Measurements from ENCODE around the gene FAHD1. TPM values are rescaled to one million over a fixed set of nuclear protein-coding genes. Genes with fewer than 3 reads are reported as not detected.

FAHD1 gene
- total RNA-seq, 1 donor from 2014 or later, result 26.3 TPM

- intact Hi-C loops (cut with micrococcal nuclease), result no loop called here
- H3K27ac ChIP-seq (replicated peaks), result no peak overlapping the region
- no peaks in the 10 kb centered on the region for H3K9me3 ChIP-seq (replicated peaks)
- peaks cover 40% of the 10 kb centered on the region for H3K4me1 ChIP-seq
- H3K4me3 ChIP-seq, result no peak overlapping the region
- H3K27me3 ChIP-seq (ENCODE audit: low read depth), result no peaks in the 10 kb centered on the region
- H3K36me3 ChIP-seq, result peaks cover 13% of the 10 kb centered on the region
- DNase-seq, result no peak
- TF ChIP-seq, protein P1, sequence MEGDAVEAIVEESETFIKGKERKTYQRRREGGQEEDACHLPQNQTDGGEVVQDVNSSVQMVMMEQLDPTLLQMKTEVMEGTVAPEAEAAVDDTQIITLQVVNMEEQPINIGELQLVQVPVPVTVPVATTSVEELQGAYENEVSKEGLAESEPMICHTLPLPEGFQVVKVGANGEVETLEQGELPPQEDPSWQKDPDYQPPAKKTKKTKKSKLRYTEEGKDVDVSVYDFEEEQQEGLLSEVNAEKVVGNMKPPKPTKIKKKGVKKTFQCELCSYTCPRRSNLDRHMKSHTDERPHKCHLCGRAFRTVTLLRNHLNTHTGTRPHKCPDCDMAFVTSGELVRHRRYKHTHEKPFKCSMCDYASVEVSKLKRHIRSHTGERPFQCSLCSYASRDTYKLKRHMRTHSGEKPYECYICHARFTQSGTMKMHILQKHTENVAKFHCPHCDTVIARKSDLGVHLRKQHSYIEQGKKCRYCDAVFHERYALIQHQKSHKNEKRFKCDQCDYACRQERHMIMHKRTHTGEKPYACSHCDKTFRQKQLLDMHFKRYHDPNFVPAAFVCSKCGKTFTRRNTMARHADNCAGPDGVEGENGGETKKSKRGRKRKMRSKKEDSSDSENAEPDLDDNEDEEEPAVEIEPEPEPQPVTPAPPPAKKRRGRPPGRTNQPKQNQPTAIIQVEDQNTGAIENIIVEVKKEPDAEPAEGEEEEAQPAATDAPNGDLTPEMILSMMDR (IDR thresholded peaks at IDR 0.05; ENCODE audit: borderline replicate concordance), result no peak
These were observed 4.4 kb downstream of the FAHD1 start for GRCh38 chr16:1831186-1832075.

- no peak overlapping the region for H3K4me3 ChIP-seq
- peaks cover 27% of the 10 kb centered on the region for H3K4me1 ChIP-seq
- no peak overlapping the region for H3K27ac ChIP-seq (replicated peaks)
- intact Hi-C loops (cut with micrococcal nuclease), result no loop called here
- no peaks in the 10 kb centered on the region for H3K27me3 ChIP-seq (ENCODE audit: low read depth)
- H3K9me3 ChIP-seq (replicated peaks), result no peaks in the 10 kb centered on the region
- TF ChIP-seq, protein P1 (IDR thresholded peaks at IDR 0.05; ENCODE audit: borderline replicate concordance), result no peak
- no peak for DNase-seq
- peaks cover 13% of the 10 kb centered on the region for H3K36me3 ChIP-seq
These were observed 5.9 kb downstream of the FAHD1 start for GRCh38 chr16:1832838-1833454.

DNA sequence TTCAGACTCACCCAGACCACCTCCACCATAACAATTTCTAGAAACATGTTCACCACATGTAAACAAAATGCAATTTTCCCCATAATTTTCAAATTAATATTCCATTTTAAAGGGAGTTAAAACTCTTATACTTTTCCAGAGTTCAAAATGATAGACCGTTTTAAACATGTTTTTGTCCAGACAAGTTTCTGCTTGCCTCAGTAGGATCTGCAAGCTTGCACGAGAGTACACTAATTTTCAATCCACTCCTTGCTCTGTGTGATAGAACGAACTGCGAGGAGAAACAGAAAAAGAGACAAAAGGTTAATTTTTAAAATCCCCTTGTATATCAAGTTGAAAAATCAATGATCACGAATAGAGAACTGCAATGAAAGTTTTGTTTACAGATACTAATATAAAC lies 7.1 kb downstream of the FAHD1 start:
- TF ChIP-seq, protein P1 (IDR thresholded peaks at IDR 0.05; ENCODE audit: borderline replicate concordance), result no peak
- DNase-seq, result no peak
- no peaks in the 10 kb centered on the region for H3K9me3 ChIP-seq (replicated peaks)
- no peaks in the 10 kb centered on the region for H3K27me3 ChIP-seq (ENCODE audit: low read depth)
- no peak overlapping the region for H3K4me3 ChIP-seq
- no peak overlapping the region for H3K27ac ChIP-seq (replicated peaks)
- intact Hi-C loops (cut with micrococcal nuclease), result no loop called here
- H3K4me1 ChIP-seq, result peaks cover 16% of the 10 kb centered on the region
- peaks cover 13% of the 10 kb centered on the region for H3K36me3 ChIP-seq

DNA sequence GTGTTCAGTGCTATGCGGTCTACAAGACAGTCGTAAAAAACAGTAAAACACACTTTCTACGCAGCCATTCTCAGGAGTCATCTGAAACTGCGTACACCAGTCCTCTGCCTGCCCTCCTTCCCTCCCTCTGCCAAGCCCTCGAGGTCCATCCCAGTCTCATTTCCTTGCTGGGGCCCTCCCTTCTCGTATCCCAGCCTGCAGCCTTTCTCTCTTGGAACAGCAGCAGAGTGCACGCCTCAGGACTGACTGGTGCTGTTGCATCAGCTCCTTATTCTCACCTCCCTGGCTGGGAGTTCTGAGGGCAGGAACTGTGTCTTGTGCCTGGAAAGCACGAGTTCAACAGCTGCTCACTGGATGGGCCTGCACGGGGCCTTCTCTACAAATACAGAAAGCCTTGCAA lies 12.5 kb downstream of the FAHD1 start:
- no peak overlapping the region for H3K4me3 ChIP-seq
- TF ChIP-seq, protein P1 (IDR thresholded peaks at IDR 0.05; ENCODE audit: borderline replicate concordance), result no peak

DNA sequence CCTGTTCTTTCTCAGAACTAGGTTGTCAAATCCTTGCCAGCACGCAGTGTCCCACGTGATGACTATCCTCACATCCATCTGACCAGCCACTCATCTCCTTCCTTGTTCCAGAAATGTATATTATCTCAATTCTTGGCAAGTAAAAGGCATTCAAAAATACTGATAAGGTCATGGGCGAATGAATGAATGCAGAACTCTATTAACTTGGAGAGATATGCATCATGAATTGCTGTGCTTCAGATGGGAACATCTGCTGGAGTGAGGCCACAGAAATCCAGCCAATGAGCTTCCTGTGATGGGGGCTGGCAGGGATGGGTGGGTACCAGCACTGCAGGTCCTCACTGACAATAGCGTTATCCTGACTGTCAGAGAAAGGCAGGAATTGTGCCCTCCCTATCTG lies 19.0 kb downstream of the FAHD1 start:
- Histone ChIP-seq H3K4me1 (no peaks in the 10 kb centered on the region), H3K27ac (replicated peaks) (no peak overlapping the region), H3K36me3 (no peaks in the 10 kb centered on the region), H3K27me3 (ENCODE audit: low read depth) (peaks cover 2% of the 10 kb centered on the region), H3K4me3 (no peak overlapping the region), H3K9me3 (replicated peaks) (no peaks in the 10 kb centered on the region)
- intact Hi-C loops (cut with micrococcal nuclease), result no loop called here
- DNase-seq, result no peak
- TF ChIP-seq, protein P1 (IDR thresholded peaks at IDR 0.05; ENCODE audit: borderline replicate concordance), result no peak

More for the DNA sequence above, 12.5 kb downstream of the FAHD1 start:
- H3K27me3 ChIP-seq (ENCODE audit: low read depth), result no peaks in the 10 kb centered on the region
- no peaks in the 10 kb centered on the region for H3K4me1 ChIP-seq
- no peak for DNase-seq
- no peak overlapping the region for H3K27ac ChIP-seq (replicated peaks)
- intact Hi-C loops (cut with micrococcal nuclease), result no loop called here
- no peaks in the 10 kb centered on the region for H3K9me3 ChIP-seq (replicated peaks)
- H3K36me3 ChIP-seq, result no peaks in the 10 kb centered on the region
